ENCODE data around the gene RAB36.

DNA sequence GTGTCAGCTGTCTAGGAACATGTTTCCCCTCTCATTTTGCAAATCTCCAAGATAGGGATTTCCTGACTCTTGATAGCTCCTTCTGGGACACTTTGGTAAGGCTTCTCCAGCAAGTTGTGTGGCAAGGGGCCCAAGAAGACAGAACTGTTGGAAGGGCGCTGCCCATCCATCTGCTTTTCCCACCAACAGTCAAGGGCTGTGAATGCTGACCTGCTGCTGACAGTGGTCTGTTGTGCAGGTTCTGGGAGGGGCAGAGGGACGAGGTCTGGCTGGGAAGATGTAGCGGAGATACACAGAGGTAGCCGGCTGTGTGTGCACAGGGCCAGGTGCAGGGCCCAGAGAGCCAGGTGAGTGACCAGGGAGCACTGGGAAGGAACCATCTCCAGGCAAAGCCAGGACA lies 47.3 kb downstream of the RAB36 start:
- TF ChIP-seq, protein P1, sequence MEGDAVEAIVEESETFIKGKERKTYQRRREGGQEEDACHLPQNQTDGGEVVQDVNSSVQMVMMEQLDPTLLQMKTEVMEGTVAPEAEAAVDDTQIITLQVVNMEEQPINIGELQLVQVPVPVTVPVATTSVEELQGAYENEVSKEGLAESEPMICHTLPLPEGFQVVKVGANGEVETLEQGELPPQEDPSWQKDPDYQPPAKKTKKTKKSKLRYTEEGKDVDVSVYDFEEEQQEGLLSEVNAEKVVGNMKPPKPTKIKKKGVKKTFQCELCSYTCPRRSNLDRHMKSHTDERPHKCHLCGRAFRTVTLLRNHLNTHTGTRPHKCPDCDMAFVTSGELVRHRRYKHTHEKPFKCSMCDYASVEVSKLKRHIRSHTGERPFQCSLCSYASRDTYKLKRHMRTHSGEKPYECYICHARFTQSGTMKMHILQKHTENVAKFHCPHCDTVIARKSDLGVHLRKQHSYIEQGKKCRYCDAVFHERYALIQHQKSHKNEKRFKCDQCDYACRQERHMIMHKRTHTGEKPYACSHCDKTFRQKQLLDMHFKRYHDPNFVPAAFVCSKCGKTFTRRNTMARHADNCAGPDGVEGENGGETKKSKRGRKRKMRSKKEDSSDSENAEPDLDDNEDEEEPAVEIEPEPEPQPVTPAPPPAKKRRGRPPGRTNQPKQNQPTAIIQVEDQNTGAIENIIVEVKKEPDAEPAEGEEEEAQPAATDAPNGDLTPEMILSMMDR (conservative IDR thresholded peaks at IDR 0.05 in 1 of 2, IDR thresholded peaks at IDR 0.05 in 1 of 2; ENCODE audit: extremely low read depth in 1 of 2, insufficient read depth in 1 of 2, low read depth in 1 of 2, low read length in 2 of 2), result no peak
- TF ChIP-seq EZH2 (IDR thresholded peaks at IDR 0.05; ENCODE audit: borderline replicate concordance, low read length), result no peak
